HepG2 (cell line): ENCODE data around the gene EHD4. TPM values are rescaled to one million over a fixed set of nuclear protein-coding genes. Genes with fewer than 3 reads are reported as not detected.

Experiments used
- ATAC-seq: fragments of 200-7000 bp; cut with Tn5 transposase; 3 replicates; pipeline ENCODE4 v1.9.1; 2020; ENCODE audit warnings: mild to moderate bottlenecking, moderate library complexity
- BruUV-seq: library from RNA; stranded (reverse); fragments of 400-500 nt; replicated peaks from 2 replicates; lab custom pipeline; 2021; lab: Mats Ljungman, UMichigan
- CTCF ChIA-PET: fragments of 300-600 bp; formaldehyde crosslinking; extraction: SDS; loops from one replicate; lab custom pipeline; 2021; ENCODE audit warnings: low total read pairs, inconsistent platforms, low intra/inter-chr PET ratio; lab: Yijun Ruan, JAX
- POLR2A ChIA-PET: fragments of 350-600 bp; sonication (Branson Sonifier 250); formaldehyde crosslinking; loops from one replicate; lab custom pipeline; 2020; ENCODE audit warnings: antibody characterized with exemption, inconsistent platforms; lab: Yijun Ruan, JAX
- DNase-seq: peaks from one replicate; pipeline ENCODE4 v3.0.0-alpha.2; 2015; ENCODE audit warnings: low spot score
- FAIRE-seq: peaks from 3 replicates; lab custom pipeline; 2011; peaks lifted over from hg19 to GRCh38; lab: Jason Lieb, UNC
- H2AFZ ChIP-seq: one replicate; pipeline ENCODE4 v1.6.1; 2011; ENCODE audit warnings: low read length, inconsistent platforms
- H3K27ac ChIP-seq: fragments of 300-600 bp; 3 replicates; pipeline ENCODE4 v1.8.0; 2011; ENCODE audit warnings: mixed run types, mild to moderate bottlenecking, mixed read lengths, low read length, inconsistent platforms; ENCODE audit not compliant: insufficient read depth; ENCODE audit errors: extremely low read length
- H3K27me3 ChIP-seq, 2 experiments: fragments of 200-600 bp in 1 of 2; 2 replicates in 1 of 2; 3 replicates in 1 of 2; pipeline versions ENCODE4 v1.6.0 to v1.8.0; 2011; ENCODE audit warnings: low read length in 2 of 2, mild to moderate bottlenecking in 2 of 2, moderate library complexity in 2 of 2, inconsistent platforms in 1 of 2; ENCODE audit not compliant: insufficient read depth in 2 of 2, control insufficient read depth in 1 of 2
- H3K36me3 ChIP-seq, 2 experiments: fragments of 200-600 bp in 1 of 2; replicated peaks in 1 of 2; 2 replicates in 1 of 2; 3 replicates in 1 of 2; pipeline versions ENCODE4 v1.5.1 to v1.8.0; 2011; ENCODE audit warnings: low read length in 2 of 2, inconsistent platforms in 1 of 2; ENCODE audit not compliant: insufficient read depth in 2 of 2, control insufficient read depth in 1 of 2
- H3K4me1 ChIP-seq: 2 replicates; pipeline ENCODE4 v1.5.1; 2012; ENCODE audit warnings: low read length, inconsistent platforms; ENCODE audit not compliant: insufficient read depth
- H3K4me2 ChIP-seq: 2 replicates; pipeline ENCODE4 v1.6.0; 2011; ENCODE audit warnings: low read depth, low read length, inconsistent platforms
- H3K4me3 ChIP-seq, 3 experiments: fragments of 200-600 bp in 1 of 3; sonication (generic), shearing (Covaris generic) in 1 of 3; replicated peaks in 1 of 3; 2 replicates each; pipeline ENCODE4 v1.5.1; 2011 to 2016; ENCODE audit warnings: low read length in 3 of 3, inconsistent platforms in 2 of 3, low read depth in 2 of 3, mild to moderate bottlenecking in 2 of 3, control low read depth in 1 of 3, mixed read lengths in 1 of 3; ENCODE audit not compliant: insufficient read depth in 1 of 3
- H3K79me2 ChIP-seq: one replicate; pipeline ENCODE4 v1.6.1; 2011; ENCODE audit warnings: low read length, inconsistent platforms; ENCODE audit not compliant: insufficient read depth
- H3K9ac ChIP-seq: 2 replicates; pipeline ENCODE4 v1.6.0; 2011; ENCODE audit warnings: mild to moderate bottlenecking, low read depth, low read length, inconsistent platforms; ENCODE audit not compliant: insufficient read depth
- H3K9me3 ChIP-seq: 2 replicates; pipeline ENCODE4 v1.5.1; 2012; ENCODE audit warnings: mild to moderate bottlenecking, low read length
- H4K20me1 ChIP-seq: 2 replicates; pipeline ENCODE4 v1.6.0; 2011; ENCODE audit warnings: inconsistent platforms, mild to moderate bottlenecking, low read length, moderate library complexity; ENCODE audit not compliant: insufficient read depth
- AGO2 ChIP-seq: fragments of 200-400 bp; formaldehyde crosslinking; optimal IDR thresholded peaks from 2 replicates; pipeline ENCODE3; 2017; ENCODE audit warnings: mild to moderate bottlenecking, low read depth, low read length, moderate library complexity
- ATM ChIP-seq: fragments of 450-650 bp; IDR thresholded peaks from 2 replicates; pipeline ENCODE4 v1.7.1; 2017; ENCODE audit warnings: mild to moderate bottlenecking, borderline replicate concordance
- HOXD1 ChIP-seq: sonication (generic); formaldehyde crosslinking; IDR thresholded peaks from 2 replicates; pipeline ENCODE4 v1.5.0; 2020; ENCODE audit warnings: missing genetic modification reagents
- IKZF1 ChIP-seq: fragments of 450-650 bp; IDR thresholded peaks from 2 replicates; pipeline ENCODE4 v1.7.1; 2016
- KLF13 ChIP-seq: sonication (generic); formaldehyde crosslinking; IDR thresholded peaks from 2 replicates; pipeline ENCODE4 v1.4.0; 2020; ENCODE audit warnings: mild to moderate bottlenecking, missing genetic modification reagents
- MYC ChIP-seq: sonication (generic); formaldehyde crosslinking; IDR thresholded peaks from 2 replicates; pipeline ENCODE4 v1.9.0; 2021; ENCODE audit warnings: missing genetic modification reagents, borderline replicate concordance
- NFKB2 ChIP-seq: sonication (generic); formaldehyde crosslinking; IDR thresholded peaks from 2 replicates; pipeline ENCODE4 v1.4.0; 2020; ENCODE audit warnings: missing genetic modification reagents, borderline replicate concordance
- SIN3A ChIP-seq: IDR thresholded peaks from 2 replicates; pipeline ENCODE4 v1.6.1; 2011; ENCODE audit warnings: low read depth, mild to moderate bottlenecking, control low read depth, low read length, borderline replicate concordance
- TCF12 ChIP-seq, 2 experiments: fragments of 450-650 bp in 1 of 2; sonication (generic) in 1 of 2; formaldehyde crosslinking in 1 of 2; IDR thresholded peaks; 2 replicates each; pipeline versions ENCODE4 v1.6.1 to v1.8.0; 2017 to 2022; ENCODE audit warnings: antibody characterized with exemption in 1 of 2, mild to moderate bottlenecking in 1 of 2, missing genetic modification reagents in 1 of 2, moderate library complexity in 1 of 2
- XBP1 ChIP-seq: sonication (generic); formaldehyde crosslinking; IDR thresholded peaks from 2 replicates; pipeline ENCODE4 v1.5.0; 2020; ENCODE audit warnings: missing genetic modification reagents
- ZNF136 ChIP-seq: sonication (generic); formaldehyde crosslinking; IDR thresholded peaks from 2 replicates; pipeline ENCODE4 v1.8.1; 2022; ENCODE audit warnings: low read depth, mild to moderate bottlenecking, moderate library complexity, missing genetic modification reagents
- ZNF34 ChIP-seq: sonication (generic); formaldehyde crosslinking; IDR thresholded peaks from 2 replicates; pipeline ENCODE4 v1.4.0; 2020; ENCODE audit warnings: mild to moderate bottlenecking, missing genetic modification reagents, borderline replicate concordance
- ZSCAN9 ChIP-seq: IDR thresholded peaks from 2 replicates; pipeline ENCODE4 v1.6.1; 2016; ENCODE audit warnings: borderline replicate concordance
- WGBS: methylation state at CpG from one replicate; pipeline ENCODE4 v1.1.6; 2017; ENCODE audit warnings: low lambda C conversion rate; 5-methylcytosine and 5-hydroxymethylcytosine counted together
- in situ Hi-C: cut with HindIII; loops from 2 replicates; pipeline ENCODE4 v1.10.0; 2017; ENCODE audit warnings: low pct_unique_long_range_greater_than_20kb; ENCODE audit not compliant: extremely low pct_ligation_motif_present
- intact Hi-C: fragments of 100-400 bp; cut with micrococcal nuclease; formaldehyde crosslinking; loops from one replicate; pipeline ENCODE4 v1.10.0; 2022; ENCODE audit not compliant: unreplicated experiment
- polyA plus RNA-seq, 8 experiments: library from polyadenylated mRNA; depleted of rRNA in 3 of 8; stranded (reverse) in 7 of 8; unstranded in 1 of 8; fragments of >200 nt; fragmentation: Illumina TruSeq in 4 of 8; extraction: Trizol in 4 of 8; gene quantifications; 2 replicates each; pipeline versions ENCODE4 v1.2.1 to v1.2.3, GENCODE V29; 2011 to 2016; ENCODE audit warnings: low read depth in 4 of 8, missing spikeins in 1 of 8, mixed read lengths in 1 of 8; ENCODE audit not compliant: insufficient read depth in 1 of 8
- total RNA-seq, 5 experiments: library from RNA; depleted of rRNA; stranded (reverse); fragments of >200 nt; fragmentation: Illumina TruSeq; extraction: Trizol; gene quantifications; 2 replicates each; pipeline ENCODE4 v1.2.3, GENCODE V29; 2016; ENCODE audit warnings: low read depth in 1 of 5
- TF ChIP-seq, protein P1 (sequence below): sonication (generic); formaldehyde crosslinking; IDR thresholded peaks from 2 replicates; pipeline ENCODE4 v1.5.0; 2020; ENCODE audit warnings: mild to moderate bottlenecking, missing genetic modification reagents, borderline replicate concordance
- TF ChIP-seq, protein P2 (sequence below): IDR thresholded peaks from 2 replicates; pipeline ENCODE4 v1.4.0; 2020; ENCODE audit warnings: mild to moderate bottlenecking, missing genetic modification reagents

EHD4 gene
- total and polyA plus RNA-seq, 2 of the 13 experiments (the other 11 are each of a cell fraction or from before 2014, with no cell fraction given), result 3.1 to 4.8 TPM

DNA sequence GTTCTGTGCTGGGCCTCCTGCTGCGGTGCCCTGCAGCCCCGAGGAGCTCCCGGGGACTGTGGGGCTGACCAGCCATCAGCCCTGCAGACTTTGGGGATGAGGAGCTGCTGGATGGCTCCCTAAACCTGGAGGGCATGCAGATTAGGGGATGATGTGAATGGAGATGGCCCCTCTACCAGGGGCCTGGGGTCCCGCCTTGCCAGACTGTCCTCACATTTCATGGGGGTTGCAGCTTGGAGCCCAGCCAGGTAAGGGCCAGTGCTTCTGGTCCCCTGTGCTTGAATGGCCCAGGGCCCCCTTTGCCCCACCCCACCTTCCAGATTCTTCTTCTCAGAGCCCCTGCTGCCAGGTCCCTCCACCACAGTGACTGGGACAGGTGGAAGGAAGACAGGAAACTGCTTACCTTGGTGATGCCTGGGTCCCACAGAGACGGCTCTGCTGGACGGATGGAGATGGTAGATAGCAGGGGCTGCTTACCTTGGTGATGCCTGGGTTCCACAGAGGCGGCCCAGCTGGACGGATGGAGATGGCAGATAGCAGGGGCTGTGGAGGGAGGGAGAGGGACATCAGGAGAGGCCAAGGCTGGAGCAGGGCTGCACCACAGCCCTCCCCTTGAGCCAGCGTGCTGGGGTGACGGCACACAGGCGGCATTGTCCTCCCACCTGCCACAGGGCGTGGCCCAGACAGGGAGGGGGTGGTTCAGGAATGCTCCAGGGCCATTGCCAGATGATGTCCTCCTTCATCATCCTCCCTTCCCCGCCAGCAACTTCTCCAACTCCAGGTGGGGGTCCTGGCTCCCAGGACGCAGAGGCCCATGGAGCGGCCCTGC lies 78.7 kb downstream of the EHD4 start, which contains the start of gene SPTBN5:
Gene SPTBN5 (minus strand): TSS at position 632 of the 829 bp plus-strand sequence. CDS start 556 bp downstream, at position 76.
- ATAC-seq (peak; percentile 17), FAIRE-seq (no peak), DNase-seq (peak; percentile 21)
- no peaks in the 10 kb centered on the region for H3K9me3 ChIP-seq
- H3K4me3 ChIP-seq, result peak within 1 kb of the TSS in 2 of 3 experiments; percentile 41 to 42; a peak in 3 of 6 replicates
- intact Hi-C loops, result no loop called here
- no peaks in the 10 kb centered on the region for H3K79me2 ChIP-seq
- no TSS peak for BruUV-seq
- no peak within 1 kb of the TSS for H3K27ac ChIP-seq
- no peaks in the 10 kb centered on the region for H3K36me3 ChIP-seq
- H2AFZ ChIP-seq, result no peak within 1 kb of the TSS
- CTCF ChIA-PET, result no interaction called here
- peak within 1 kb of the TSS; percentile 64 for H3K4me2 ChIP-seq
- H3K27me3 ChIP-seq, result peaks cover 4 to 36% of the 10 kb centered on the region in 2 experiments; a peak in 4 of 5 replicates
- POLR2A ChIA-PET, result no interaction called here
- in situ Hi-C loops, result no loop called here
- H3K9ac ChIP-seq, result peak within 1 kb of the TSS; percentile 1; the same call in 1 of the 2 replicates
- H3K4me1 ChIP-seq, result peaks cover 30% of the 10 kb centered on the region
- 49% methylated on average over 4 of the region's 15 CpGs for WGBS
- H4K20me1 ChIP-seq, result no peaks in the 10 kb centered on the region
- TF ChIP-seq KLF13 (CRISPR knock-in tag) (no peak), AGO2 (no peak), ZNF136 (CRISPR knock-in tag) (no peak), TCF12 (IDR thresholded peaks at IDR 0.05) (no peak), TCF12 (CRISPR knock-in tag; IDR thresholded peaks at IDR 0.05) (no peak), IKZF1 (no peak), MYC (CRISPR knock-in tag) (no peak), XBP1 (CRISPR knock-in tag) (no peak), ATM (no peak), ZNF34 (CRISPR knock-in tag) (no peak), SIN3A (no peak), ZSCAN9 (no peak), HOXD1 (CRISPR knock-in tag) (no peak), NFKB2 (CRISPR knock-in tag) (no peak)
- TF ChIP-seq, protein P1, sequence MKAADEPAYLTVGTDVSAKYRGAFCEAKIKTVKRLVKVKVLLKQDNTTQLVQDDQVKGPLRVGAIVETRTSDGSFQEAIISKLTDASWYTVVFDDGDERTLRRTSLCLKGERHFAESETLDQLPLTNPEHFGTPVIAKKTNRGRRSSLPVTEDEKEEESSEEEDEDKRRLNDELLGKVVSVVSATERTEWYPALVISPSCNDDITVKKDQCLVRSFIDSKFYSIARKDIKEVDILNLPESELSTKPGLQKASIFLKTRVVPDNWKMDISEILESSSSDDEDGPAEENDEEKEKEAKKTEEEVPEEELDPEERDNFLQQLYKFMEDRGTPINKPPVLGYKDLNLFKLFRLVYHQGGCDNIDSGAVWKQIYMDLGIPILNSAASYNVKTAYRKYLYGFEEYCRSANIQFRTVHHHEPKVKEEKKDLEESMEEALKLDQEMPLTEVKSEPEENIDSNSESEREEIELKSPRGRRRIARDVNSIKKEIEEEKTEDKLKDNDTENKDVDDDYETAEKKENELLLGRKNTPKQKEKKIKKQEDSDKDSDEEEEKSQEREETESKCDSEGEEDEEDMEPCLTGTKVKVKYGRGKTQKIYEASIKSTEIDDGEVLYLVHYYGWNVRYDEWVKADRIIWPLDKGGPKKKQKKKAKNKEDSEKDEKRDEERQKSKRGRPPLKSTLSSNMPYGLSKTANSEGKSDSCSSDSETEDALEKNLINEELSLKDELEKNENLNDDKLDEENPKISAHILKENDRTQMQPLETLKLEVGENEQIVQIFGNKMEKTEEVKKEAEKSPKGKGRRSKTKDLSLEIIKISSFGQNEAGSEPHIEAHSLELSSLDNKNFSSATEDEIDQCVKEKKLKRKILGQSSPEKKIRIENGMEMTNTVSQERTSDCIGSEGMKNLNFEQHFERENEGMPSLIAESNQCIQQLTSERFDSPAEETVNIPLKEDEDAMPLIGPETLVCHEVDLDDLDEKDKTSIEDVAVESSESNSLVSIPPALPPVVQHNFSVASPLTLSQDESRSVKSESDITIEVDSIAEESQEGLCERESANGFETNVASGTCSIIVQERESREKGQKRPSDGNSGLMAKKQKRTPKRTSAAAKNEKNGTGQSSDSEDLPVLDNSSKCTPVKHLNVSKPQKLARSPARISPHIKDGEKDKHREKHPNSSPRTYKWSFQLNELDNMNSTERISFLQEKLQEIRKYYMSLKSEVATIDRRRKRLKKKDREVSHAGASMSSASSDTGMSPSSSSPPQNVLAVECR (CRISPR knock-in tag), result no peak
- TF ChIP-seq, protein P2, sequence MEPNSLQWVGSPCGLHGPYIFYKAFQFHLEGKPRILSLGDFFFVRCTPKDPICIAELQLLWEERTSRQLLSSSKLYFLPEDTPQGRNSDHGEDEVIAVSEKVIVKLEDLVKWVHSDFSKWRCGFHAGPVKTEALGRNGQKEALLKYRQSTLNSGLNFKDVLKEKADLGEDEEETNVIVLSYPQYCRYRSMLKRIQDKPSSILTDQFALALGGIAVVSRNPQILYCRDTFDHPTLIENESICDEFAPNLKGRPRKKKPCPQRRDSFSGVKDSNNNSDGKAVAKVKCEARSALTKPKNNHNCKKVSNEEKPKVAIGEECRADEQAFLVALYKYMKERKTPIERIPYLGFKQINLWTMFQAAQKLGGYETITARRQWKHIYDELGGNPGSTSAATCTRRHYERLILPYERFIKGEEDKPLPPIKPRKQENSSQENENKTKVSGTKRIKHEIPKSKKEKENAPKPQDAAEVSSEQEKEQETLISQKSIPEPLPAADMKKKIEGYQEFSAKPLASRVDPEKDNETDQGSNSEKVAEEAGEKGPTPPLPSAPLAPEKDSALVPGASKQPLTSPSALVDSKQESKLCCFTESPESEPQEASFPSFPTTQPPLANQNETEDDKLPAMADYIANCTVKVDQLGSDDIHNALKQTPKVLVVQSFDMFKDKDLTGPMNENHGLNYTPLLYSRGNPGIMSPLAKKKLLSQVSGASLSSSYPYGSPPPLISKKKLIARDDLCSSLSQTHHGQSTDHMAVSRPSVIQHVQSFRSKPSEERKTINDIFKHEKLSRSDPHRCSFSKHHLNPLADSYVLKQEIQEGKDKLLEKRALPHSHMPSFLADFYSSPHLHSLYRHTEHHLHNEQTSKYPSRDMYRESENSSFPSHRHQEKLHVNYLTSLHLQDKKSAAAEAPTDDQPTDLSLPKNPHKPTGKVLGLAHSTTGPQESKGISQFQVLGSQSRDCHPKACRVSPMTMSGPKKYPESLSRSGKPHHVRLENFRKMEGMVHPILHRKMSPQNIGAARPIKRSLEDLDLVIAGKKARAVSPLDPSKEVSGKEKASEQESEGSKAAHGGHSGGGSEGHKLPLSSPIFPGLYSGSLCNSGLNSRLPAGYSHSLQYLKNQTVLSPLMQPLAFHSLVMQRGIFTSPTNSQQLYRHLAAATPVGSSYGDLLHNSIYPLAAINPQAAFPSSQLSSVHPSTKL, result no peak
